HG02759 (cell line): ENCODE measurements around the gene TPRX2.
"Not testable (repeated sequence)": the region's sequence is repeated elsewhere in the genome, so short reads cannot be mapped to it uniquely, and the experiment has no call there.

ENCODE experiments used
- ATAC-seq: cut with Tn5 transposase; IDR thresholded peaks from one replicate; pipeline ENCODE4 v1.9.1; 2021; ENCODE audit warnings: mild to moderate bottlenecking, moderate library complexity; ENCODE audit not compliant: unreplicated experiment

Gene TPRX2, protein sequence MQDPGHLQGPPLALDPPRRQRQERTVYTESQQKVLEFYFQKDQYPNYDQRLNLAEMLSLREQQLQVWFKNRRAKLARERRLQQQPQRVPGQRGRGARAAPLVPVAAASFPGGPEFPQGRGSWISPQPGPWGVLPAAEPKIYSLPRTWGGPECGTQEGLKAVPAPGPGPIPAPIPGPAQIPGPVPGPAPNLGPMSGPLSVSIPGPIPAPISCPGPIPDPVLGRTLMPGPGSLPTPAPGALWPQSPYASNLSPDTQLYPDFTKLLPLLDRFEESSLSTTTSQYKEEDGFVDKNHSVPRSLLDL

GRCh38 chr19:47858646-47859285 is at the start of gene TPRX2:
Gene TPRX2 (plus strand): TSS chr19:47859235. CDS start chr19:47859247, 12 bp downstream.
- ATAC-seq, result not testable (repeated sequence)

- ATAC-seq, result peak; percentile 47
Measured at GRCh38 chr19:47813304-47813994, 45.6 kb upstream of the TPRX2 start.

DNA sequence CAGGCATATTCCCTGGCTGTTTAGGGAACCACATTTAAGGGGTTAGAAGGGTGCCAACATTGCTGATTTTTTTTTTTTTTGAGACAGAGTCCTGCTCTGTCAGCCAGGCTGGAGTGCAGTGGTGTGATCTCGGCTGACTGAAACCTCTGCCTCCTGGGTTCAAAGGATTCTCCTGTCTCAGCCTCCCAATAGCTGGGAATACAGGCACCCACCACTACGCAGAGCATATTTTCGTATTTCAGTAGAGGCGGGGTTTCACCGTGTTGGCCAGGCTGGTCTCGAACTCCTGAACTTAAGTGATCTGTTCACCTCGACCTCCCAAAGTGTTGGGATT is 45.1 kb upstream of the TPRX2 start:
- ATAC-seq, result no peak

GRCh38 chr19:47816270-47816669 is 42.8 kb upstream of the TPRX2 start:
- not testable (repeated sequence) for ATAC-seq

DNA sequence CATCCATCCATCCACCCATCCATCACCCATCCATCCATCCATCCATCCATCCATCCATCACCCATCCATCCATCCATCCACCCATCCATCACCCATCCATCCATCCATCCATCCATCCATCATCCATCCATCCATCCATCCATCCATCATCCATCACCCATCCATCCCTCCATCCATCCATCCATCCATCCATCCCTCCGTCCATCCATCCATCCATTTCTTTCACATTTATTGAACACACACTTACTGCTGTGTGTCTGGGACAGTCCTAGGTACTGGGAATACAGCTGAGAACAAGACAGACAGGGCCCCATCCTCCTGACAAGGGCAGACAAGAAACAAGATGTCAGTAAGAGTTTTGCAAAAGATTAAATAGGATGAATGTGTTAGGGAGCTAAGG is 40.8 kb upstream of the TPRX2 start:
- ATAC-seq, result not testable (repeated sequence)

- no peak for ATAC-seq
Measured at GRCh38 chr19:47819858-47820257, 39.2 kb upstream of the TPRX2 start.

- ATAC-seq, result no peak
Measured at GRCh38 chr19:47820410-47820809, 38.6 kb upstream of the TPRX2 start.

DNA sequence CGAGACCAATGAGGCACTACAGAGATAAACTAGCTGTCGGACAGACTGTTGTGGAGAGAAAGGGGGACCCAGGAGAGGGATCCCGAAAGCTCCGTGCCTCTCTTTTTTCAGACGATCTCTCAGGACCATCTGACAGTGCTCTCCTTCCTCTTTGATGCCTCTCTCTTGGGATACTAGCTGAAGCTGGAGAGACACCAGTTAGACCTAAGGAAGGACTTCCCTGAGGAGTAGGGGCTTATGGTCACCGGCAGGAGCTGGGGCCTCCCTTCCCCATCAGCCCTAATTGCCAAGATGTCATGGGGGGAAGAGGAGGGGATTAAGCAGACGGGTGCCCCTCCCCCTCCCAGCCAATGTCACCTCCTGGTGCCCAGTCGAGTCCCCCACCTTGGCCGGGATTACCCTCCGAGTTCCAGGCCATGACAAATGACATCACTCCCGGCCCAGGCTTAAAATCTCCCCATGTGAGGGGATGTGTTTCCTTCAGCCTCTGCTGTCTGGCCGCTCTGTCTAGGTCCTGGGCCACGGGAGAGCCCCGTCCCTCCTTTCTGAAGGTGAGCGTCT is 37.5 kb upstream of the TPRX2 start, which contains the start of gene CRX:
TSS of gene CRX (plus strand) at position 478 of the 561 bp plus-strand sequence. CDS start 12,507 bp downstream, outside the sequence.
- no peak for ATAC-seq

GRCh38 chr19:47824396-47824795 is 34.6 kb upstream of the TPRX2 start:
- ATAC-seq, result no peak

DNA sequence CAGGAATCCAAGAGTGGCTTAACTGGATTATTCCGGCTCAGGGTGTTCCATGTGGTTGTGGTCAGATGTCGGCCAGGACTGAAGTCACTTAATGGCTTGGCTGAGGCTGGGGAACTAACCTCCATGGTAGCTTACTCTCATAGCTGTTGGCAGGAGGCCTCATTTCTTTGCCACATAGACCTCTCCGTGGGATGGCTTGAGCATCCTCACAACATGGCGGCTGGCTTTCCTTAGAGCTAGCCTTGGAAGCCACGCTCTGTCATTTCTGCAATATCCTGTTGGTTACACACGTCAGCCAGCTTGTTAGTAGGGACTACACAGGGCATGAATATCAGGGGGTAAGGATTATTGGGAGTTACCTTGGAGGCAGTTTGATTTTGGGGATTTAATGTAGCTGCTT is 32.2 kb upstream of the TPRX2 start:
- ATAC-seq, result no peak

DNA sequence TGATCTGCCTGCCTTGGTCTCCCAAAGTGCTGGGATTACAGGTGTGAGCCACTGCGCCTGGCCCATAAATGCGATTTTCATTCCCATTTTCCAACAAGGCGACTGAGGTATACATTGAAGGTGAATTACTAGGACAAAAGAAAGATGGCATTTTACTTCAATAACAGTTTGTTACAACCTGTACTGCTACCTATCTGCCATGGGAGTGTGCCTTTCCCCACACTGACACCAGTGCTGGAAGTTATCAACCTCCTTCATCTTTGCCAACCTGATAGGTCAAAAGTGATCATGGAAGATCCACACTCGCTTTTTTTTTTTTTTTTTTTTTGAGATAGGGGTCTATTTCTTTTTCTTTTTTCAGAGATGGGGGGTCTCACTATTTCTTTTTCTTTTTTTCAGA is 26.3 kb upstream of the TPRX2 start:
- ATAC-seq, result no peak

DNA sequence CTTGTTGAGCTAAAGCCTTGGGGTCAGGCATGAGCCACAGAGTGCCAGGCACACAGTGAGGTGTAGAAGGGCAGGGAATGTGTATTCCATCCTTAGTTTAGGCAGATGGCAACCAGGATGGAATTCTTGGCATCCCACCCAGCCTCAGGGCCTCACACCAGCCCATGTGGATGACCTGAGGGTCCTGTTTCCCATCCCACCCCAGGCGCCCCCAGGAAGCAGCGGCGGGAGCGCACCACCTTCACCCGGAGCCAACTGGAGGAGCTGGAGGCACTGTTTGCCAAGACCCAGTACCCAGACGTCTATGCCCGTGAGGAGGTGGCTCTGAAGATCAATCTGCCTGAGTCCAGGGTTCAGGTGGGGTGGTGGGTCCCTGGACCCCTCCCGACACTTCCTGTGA is 23.0 kb upstream of the TPRX2 start:
- no peak for ATAC-seq

GRCh38 chr19:47839411-47839810 is 19.6 kb upstream of the TPRX2 start:
- no peak for ATAC-seq

- ATAC-seq, result no peak
Measured at GRCh38 chr19:47839913-47840312, 19.1 kb upstream of the TPRX2 start.

DNA sequence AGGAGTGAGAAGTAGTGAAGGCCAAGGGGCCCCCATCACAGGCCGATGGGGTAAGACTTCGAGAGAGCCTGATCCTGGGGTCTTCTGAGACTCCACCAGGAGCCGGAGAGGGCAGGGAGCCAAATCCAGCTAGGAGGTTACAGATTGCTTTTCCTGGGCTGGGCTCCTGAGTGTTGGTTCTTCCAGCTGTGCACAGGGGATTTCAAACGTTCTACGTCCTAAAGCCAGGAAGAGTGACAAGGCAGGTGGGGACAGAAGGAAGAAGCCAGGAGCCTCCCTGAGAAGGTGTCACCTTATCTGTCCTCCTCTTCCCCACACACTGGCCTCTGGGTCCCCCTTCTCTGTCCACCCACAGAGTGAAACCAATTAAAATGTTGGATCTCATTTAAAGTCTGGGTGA is 16.1 kb upstream of the TPRX2 start:
- ATAC-seq, result no peak

- no peak for ATAC-seq
Measured at GRCh38 chr19:47848425-47848822, 10.6 kb upstream of the TPRX2 start.

GRCh38 chr19:47848823-47849473 is 10.1 kb upstream of the TPRX2 start:
- no peak for ATAC-seq

DNA sequence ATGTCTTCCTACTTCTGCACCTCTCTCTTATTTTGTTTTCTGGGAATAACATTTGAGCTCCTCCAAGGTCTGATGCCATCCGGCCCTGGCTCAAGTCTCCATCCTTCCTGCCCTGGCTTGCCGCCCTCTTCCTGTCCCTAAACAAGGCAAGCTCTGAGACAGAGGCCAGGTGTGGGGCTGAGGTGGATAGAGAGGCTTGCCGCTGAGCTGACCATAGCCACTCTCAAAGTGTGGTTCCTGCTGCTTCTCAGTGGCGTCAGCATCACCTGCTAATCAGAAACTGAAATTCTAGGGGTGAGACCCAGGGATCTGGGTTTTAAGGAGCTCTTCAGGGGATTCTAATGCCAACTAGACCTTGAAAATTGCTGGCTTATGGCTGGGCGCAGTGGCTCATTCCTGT is 6.0 kb upstream of the TPRX2 start:
- ATAC-seq, result no peak

DNA sequence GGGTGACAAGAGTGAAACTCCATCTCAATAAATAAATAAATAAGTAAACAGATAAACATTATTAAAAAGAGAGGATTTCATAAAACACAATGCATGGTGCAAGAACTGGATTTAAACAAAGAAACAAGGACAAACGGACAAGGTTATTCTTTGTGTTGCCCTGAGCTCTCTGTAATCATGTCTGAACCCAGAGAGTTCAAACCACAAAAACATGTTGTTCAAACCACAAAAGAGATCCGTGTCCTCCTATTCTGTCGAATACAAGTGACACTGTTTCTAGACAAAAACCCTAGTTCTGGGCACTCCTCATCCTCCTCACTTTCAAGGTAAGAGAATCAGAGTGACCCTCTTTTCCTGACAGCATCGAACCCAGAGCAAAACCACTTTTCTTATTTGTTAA is 4.6 kb upstream of the TPRX2 start:
- ATAC-seq, result no peak

GRCh38 chr19:47858231-47858630 is 804 bp upstream of the TPRX2 start:
- ATAC-seq, result not testable (repeated sequence)

DNA sequence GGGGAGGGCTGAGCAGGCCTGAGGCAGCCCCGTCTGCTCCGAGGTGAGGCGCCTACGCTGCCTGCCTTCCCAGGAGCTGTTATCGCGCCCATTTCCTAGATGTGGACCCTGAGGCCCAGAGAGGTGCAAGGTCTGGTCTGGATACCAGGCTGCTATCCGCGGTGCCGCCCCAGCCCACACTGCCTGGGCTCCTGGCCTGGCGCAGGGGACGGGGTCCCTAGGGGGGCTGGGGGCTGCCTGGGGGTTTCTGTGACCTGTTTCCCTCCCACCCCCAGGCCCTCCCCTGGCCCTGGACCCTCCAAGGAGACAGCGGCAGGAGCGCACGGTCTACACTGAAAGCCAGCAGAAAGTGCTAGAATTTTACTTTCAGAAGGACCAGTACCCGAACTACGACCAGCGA is 803 bp downstream of the TPRX2 start:
- not testable (repeated sequence) for ATAC-seq
